Hematopoietic multipotent progenitor cell treated with erythropoietin and hydrocortisone succinate and interleukin-3 and kit ligand, for 15 days (in vitro differentiated cells): ENCODE results near the gene CTNNBL1.
"Not testable (repeated sequence)": the region's sequence is repeated elsewhere in the genome, so short reads cannot be mapped to it uniquely, and the experiment has no call there.

ENCODE experiments used
- DNase-seq: peaks from one replicate; pipeline ENCODE4 v3.0.0-alpha.2; 2015; ENCODE audit warnings: low spot score

Gene CTNNBL1

DNA sequence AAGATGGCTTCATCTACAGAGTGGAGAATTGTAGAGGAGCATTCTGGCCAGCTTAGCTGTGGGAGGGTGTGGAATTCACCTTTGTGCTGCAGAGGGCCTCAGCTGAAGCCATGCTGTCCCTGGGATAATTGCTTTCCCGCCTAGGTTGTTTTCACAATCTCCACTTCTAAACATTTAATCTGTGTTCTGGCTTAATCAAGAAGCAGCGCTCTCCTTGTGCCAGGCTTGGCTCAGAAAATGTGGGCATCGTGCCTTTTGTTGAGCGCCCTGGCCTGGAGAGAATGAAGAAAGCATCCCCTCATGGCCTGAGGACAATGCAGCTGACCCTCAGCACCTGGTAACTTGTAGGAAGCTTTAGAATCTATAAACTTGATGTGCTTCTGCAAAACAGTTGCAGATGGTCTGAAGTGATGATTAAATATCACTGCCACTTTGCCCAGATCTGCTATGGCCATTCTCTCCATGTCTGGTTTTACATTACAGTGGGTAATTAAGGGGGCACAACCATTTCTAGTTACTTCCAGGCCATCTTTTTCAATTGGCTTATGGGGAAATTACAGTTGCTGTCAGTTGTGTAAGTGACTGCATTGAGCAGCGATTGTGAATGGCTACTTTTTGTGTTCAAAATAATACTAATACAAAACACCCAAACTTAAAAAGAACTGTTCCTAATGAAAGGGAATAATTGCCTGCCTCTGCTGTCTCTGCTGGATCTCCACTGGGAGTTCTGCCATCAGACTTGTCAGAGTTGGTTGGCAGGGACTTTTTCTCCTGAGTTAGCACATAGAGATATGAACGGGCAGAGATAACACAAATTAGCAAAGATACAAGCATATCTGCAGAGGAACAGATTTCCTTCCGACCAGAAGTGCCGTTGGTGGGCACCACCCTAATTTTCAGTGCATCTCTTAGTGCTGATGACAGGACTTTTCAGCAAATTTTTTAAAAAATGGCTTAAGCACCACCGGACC is 18.4 kb downstream of the CTNNBL1 start:
- no peak for DNase-seq

DNA sequence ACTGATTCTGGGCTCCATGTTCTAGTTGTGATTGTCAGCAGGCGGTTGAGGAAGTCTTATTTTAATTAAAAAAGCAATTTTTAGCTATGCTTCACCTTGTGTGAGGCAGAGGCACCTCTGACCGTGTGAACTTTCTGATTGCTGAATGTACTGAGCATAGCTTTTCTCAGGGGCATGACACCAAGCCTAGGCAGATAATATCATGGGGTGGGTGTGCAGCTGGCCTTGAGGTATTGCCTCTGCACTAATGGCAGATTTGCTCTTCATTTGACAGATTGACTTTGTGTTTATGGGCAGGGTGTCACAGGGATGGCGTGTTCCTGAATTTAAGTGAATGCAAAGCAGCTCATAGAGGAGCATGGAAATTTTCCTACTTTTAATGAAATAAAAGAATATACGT is 19.6 kb downstream of the CTNNBL1 start:
- DNase-seq: no peak

DNA sequence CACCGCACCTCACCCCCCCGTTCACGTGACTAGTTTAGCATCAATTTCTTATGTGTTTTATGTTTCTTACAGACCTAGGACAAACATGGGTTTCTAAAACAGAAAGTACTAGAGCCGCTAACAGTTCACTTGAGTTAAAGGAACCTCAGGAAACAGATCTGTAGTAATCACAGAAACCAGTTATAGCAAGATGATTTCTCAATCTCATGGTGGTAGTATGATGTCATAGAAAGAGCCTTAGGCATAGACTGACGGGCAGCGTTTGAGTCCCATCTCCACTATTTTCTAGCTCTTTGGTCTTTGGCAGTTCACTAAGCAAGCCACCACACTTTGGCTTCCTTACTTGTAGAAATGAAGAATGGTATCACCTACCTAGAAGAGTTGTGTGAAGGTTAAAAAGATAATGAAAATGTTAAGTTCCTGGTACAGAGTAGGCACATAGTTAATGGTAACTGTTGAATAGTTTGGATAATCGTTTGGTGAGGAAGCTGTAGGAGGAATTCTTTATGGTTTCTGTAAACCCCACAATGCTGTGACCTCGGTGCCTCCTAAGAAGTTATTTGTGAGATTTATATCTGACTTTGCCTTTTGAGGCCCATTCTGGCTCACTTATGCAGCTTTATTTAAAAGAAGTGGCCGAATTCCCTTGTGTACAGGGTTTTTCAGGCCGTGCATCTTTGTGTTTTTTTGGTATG is 21.3 kb downstream of the CTNNBL1 start:
- DNase-seq: no peak

DNA sequence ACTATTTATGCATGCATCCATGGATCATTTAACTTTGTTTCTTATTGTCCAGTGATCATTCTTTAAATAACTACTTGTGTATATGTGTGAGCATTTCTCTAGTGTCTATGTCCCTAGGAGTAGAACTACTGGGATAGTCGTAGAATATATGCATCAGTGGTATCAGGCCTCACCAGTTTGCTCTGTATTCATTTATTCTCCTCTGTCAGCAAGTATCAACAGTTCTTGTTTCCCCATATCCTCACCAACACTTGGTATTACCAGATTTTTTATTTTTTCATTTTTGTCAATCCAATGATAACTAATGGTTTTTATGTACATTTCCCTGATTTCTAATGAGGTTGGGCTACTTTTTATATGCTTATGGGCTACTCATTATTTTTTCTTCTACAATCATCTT is 27.9 kb downstream of the CTNNBL1 start:
- no peak for DNase-seq

DNA sequence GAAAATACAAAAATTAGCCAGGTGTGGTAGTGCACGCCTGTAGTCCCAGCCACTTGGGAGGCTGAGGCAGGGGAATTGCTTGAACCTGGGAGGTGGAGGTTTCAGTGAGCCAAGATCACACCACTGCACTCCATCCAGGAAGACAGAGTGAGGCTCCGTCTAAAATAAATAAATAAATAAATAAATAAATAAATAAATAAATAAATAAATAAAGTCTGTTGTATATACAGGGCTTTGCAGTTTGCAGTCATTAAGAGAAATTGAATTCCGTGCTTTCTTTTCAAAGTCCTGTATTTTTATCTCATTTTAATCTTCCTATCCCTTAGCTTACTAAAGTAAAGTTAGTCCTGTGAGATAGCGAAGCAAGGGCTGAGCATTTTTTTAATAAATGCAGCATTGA is 28.5 kb downstream of the CTNNBL1 start:
- DNase-seq: not testable (repeated sequence)

DNA sequence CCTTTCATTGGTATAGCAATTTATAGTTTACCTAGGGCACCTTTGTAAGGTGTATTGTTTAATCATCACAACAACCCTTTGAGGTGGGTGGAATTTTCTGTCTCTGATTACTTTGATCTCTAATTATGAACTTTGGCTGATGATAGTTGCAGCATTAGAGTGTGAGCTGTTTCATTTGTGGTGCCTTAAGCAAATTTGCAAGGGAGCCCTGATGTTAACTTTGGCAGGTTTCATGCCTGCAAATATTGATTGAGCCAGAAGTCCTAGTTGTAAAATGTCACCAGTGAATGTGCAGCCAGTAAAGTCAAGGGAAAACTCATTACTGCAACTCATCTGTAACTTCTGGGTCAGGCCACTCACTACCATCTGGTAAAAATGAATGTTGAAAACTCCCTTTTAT is 29.8 kb downstream of the CTNNBL1 start:
- no peak for DNase-seq

DNA sequence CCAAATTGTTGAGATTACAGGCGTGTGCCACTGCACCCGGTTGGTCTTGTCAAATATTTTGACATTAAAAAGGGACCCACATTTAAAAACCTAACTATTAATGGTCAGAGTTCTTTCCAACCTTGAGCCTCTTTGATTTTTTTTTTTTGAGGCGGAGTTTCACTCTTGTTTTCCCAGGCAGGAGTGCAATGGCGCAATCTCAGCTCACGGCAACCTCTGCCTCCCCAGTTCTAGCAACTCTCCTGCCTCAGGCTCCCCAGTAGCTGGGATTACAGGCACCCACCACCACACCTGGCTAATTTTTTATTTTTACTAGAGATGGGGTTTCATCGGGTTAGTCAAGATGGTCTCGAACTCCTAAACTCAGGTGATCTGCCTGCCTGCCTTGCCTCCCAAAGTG is 31.3 kb downstream of the CTNNBL1 start:
- DNase-seq: no peak

DNA sequence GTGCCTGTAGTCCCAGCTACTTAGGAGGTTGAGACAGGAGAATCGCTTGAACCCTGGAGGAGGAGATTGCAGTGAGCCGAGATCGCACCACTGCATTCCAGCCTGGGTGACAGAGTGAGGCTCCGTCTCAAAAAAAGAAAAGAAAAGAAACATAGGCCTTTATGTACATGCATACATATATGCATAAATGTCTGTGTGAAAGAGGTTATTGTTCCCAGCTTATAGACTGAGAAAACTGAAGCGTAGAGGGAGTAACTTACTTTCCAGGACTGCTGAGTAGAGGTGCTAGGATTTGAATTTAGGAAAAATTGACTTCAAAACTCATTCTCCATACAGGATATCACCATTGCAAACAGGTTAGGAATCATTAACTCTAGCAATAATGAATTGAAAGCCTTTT is 32.0 kb downstream of the CTNNBL1 start:
- DNase-seq: no peak

DNA sequence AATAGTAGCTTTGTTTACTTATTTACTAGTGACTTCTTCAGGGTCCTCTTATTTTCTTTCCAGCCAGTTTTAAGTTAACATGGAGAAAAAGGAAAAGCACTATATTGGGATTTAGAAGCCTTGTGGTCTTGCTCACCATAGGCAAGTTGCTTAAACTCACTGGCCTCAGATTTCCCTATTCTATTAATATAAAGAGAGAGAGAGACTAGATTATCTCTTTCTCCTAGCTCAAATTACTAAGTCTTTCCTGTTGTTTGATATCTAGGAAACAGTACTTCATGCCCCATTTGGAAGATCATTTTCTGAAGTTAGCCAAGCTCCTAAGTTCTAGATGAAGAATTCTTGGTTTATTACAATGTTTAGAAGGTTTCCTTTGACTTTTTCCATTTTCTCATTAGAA is 32.5 kb downstream of the CTNNBL1 start:
- no peak for DNase-seq

DNA sequence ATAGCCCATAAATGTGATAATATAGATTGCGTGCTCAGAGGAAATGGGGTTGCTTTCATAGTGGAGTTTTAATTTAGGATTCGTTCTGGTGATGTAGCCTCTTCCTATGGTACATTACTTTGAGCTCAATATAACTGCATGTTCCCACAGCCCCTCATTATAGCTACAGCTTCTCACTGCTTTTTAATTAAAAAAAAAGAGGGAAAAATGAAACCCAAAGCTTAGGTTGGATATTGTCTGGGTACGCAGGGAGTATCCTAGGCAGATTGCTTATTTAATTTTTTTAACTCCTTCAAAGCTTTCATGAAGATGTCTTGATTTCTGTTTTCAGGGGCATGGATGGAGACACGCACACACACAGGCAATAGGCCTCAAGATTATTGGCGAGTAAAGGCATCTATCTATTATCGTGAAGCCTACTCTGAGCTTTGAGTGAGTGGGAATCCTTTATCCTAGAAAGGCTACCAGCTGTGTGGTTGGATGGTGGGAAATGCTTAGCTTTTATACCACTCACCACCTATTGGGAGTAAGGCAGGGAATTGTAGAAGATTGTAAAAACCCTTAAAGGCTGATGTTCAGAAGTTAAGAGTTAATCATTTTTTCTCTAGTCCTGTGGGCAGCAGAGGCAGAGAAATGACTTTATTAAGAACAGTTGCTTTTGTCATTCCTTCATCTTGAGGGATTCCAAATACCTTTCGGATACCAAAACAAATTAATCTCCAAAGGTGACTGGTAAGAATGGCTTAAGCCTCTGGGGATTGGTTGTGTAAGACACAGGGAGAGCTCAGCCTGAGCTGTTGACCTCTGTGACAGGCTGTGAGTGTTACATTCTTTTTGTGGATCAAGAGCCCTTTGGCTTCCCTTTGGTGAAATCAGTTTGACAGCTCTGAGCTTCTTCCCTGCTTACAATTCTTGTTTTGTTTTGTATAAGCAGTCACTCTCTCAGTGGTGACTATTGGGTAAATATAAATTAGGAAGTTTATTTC is 33.4 kb downstream of the CTNNBL1 start:
- DNase-seq: no peak

DNA sequence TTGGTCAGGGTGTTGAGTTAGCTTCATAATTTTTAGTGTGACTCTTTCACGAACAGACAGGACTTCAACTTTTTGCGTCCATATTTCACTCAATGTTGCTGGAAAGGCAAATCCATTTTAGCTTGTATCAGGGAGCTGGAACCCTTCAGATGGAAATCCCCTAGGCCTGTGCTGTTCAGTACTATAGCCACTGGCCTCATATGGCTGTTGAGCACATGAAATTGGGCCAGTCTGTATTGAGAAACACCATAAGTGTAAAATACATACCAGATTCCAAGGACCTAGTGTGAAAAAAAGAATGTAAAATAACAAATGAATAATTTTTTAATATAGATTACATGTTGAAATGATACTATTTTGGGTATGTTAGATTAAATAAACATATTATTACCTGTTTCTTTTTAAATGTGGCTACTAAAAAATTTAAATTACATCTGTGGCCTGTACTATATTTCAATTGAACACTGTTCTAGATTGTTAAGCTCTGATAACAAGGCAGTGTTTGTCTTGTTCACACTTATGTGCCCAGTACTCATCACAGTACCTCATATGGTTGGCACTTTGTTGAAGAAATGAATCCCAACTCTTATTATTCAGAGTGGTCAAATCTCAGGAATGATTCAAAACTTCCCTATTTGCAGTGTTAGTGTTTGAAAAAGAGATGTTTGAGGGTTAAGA is 34.3 kb downstream of the CTNNBL1 start:
- no peak for DNase-seq

DNA sequence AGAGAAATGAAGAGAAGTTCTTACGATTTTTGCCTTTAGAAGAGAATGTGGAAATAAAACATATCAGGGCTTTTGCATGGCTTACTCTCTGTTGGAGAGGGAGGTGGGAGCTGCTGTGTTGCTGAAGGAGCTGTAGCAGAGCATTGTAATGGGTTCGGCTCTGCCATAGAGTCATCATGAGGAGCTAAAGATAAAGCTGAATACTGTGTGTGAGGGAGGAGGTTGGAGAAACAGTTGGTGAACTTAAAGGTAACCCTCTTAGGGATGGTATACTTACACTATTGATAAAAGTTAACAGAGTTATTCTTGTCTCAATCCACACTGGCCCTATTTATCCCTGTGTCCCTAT is 34.8 kb downstream of the CTNNBL1 start:
- no peak for DNase-seq

DNA sequence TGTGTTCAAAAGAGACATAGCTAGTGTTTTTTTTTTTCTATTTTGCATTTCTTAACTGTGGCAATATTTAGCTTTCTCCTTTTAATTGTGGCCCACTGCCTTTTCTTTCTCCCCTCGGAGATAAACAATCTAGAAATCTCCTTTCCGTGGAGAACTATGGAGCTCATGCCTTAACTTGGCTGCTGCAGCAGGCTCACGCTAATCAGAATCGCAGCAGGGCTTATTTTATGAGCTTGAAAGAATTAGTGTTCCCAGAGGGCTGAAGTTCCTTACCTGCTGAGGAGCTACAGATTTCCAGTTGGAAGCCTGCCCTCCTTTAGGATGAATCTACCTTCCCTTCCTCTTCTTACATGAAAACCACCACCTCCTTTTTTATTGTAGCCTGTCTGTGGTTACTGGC is 35.6 kb downstream of the CTNNBL1 start:
- DNase-seq: no peak

DNA sequence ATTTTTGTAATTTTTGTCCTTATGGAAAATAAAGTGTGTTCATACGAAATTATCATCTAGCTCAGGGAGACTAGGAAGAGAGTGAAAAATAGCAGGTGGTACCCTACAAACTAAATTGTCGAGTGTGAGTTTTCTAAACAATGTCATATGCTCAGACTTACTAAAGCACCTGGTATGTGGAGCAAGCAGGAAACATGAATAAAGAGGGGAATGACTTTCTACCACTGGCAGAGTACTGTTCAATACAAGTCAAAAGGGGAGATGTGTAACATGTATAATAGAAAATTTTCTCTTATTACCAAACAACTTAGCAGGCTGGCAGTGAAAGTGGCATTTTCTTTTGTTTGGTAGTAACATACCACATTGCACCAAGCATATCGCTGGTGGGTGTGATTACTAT is 36.1 kb downstream of the CTNNBL1 start:
- no peak for DNase-seq

DNA sequence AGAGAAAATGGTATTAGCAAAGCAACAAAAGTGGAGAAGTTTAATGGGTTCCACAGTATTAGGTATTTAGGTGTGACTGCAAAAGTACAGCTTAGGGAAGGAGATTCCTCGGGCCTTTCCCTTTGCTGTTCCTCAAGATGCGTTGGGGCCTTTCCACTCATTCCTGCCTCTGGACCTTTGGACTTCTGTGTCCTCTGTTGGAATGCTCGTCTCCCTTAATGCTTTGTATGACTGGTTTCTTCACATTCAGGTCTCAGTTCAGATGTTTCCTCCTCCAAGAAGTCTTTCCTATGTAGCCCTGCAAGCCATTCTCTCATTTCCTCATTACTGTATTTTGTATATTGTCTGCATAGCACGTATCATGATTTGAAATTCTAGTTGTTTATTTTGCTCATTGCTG is 39.6 kb downstream of the CTNNBL1 start:
- DNase-seq: no peak

DNA sequence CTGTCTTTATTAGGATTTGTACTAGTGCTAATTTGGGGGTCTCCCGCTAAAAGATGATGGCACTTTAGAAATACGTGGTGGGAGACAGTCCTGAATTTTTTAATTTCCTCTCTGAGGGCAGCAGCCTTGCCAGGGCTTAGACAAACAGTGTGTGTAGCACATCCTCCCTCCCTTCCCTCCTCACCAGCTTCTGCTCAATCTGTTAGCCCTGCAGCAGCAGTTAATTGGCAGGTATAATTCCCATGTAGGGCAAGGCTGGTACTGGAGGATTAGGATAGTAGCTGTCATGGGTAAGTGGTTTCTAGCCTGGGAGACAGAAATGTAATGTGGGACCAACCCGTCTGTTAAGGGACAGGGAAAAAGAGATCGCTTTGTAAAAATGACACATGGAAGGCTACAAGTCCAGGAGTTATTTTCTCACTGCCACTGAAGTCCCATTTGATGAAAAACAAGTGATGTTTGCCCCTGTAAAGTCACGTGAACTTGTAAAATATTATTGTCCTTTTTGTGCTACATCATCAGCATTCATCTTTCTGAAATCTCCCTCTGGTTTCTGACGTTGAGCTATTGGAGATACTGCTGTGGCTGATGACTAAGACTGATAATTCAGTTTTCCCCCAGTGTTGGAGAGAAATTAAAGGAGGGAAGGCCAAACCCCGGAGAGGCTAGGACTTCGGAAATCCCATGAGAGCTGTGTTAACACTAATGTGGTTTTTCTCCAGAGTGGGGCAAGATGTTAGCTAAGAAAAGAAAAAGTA is 40.6 kb downstream of the CTNNBL1 start:
- DNase-seq: no peak

DNA sequence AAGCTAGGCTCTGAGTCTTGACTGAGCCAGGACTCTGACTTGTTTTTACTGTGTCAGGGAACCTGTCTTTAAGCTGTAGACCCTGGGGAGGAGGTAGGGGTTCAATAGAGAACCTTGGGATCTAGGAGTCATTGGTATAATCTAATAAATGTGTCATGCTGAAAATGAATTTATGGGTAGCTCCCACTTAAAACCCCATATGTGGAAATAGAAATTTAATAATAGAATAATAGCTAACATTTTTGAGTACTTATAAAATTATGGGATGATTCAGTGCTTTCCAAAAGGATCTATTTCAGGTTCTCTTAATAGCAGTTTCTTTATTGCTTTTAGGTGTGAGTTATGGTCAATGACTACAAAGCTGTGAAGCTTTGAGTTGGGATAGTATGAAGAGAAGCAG is 41.7 kb downstream of the CTNNBL1 start:
- DNase-seq: no peak

DNA sequence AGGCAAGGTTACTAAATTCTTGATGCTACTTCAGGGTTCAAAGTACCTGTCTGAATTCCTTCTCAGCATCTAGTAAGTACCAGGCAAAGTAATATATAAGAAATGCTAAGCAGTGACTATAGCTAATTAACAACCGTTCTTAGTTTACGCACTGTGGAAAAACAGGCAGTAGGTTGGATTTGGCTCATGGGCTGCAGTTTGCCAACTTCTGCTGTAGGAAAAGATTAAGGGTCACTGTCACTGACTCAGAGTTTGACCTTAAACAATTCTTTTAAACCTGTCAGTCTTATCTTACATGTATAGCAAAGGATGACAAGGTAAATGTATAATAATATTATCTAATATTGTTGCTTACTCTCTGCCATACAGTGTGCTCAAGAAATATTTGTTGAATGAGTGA is 42.3 kb downstream of the CTNNBL1 start:
- no peak for DNase-seq

DNA sequence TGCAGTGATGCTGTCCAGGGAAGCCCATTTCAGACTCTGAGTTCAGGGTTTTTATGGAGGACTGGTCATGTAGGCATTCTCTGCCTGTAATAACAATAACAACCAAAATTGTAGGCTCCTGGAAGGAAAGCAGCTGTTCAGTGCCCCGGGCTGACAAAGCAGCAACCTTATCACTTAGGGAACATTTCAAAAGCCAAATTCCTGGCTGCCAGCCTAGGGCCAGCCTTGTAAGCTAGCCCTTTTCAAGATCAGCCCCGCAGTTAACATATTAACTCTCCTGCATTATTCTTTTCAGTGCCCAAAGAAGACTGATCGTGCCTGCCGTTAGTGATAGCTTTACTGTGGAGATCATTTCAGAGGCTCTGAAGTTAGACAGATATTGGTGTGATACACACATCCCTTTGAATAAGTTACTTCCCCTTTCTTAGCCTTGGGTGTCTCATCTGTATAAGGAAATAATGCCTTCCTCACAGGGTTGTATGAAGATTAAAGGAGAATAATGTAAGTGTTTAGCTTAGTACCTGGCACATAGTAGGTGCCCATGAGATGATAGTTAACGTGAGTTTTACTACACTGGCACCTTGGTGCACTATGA is 44.1 kb downstream of the CTNNBL1 start:
- no peak for DNase-seq

DNA sequence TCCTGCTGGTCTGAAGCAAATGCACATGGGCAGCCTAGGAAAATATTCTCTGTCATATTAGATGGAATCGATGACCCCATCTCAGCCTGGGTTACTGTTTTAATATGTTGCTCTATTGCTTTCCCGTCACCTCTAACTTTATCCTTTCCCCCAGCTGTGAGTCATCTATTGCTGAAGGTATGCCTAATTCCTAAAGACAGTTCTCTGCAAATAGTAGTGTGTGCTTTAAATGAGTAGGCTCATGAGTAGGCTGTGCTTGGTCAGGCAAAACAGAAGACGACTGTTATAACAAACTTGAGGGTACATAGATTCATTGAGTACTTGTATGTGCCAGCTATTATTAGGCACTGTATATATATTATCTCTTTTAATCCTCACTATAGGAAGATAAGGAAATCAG is 47.2 kb downstream of the CTNNBL1 start:
- no peak for DNase-seq

DNA sequence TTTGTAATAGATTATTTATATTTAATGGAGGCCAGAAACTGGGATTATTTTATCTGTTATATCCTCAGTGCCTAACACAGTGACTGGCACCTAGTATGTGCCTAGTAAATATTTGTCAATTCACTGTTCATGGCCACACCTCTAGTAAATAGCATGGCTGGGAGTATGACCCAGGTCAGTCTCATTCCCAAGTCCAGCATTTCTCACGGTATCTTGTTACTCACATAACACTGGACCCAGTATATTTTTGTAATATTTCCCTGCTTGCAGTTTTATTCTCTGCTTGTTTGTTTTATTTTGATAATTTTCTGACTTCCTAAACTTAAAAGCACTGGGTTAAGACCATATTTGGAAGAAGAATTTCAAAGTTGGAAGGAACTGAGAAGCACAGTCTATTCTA is 47.7 kb downstream of the CTNNBL1 start:
- DNase-seq: no peak
